ENCODE measurements around the gene BBS9.

Gene BBS9

GRCh38 chr7:33592718-33593117 is 463.4 kb downstream of the BBS9 start:
- H3K27ac ChIP-seq = no peak overlapping the region
- H2AFZ ChIP-seq (ENCODE audit: low read depth) = no peak overlapping the region
- H3K79me2 ChIP-seq (ENCODE audit: insufficient read depth, low read depth) = no peaks in the 10 kb centered on the region
- TF ChIP-seq, protein P1, sequence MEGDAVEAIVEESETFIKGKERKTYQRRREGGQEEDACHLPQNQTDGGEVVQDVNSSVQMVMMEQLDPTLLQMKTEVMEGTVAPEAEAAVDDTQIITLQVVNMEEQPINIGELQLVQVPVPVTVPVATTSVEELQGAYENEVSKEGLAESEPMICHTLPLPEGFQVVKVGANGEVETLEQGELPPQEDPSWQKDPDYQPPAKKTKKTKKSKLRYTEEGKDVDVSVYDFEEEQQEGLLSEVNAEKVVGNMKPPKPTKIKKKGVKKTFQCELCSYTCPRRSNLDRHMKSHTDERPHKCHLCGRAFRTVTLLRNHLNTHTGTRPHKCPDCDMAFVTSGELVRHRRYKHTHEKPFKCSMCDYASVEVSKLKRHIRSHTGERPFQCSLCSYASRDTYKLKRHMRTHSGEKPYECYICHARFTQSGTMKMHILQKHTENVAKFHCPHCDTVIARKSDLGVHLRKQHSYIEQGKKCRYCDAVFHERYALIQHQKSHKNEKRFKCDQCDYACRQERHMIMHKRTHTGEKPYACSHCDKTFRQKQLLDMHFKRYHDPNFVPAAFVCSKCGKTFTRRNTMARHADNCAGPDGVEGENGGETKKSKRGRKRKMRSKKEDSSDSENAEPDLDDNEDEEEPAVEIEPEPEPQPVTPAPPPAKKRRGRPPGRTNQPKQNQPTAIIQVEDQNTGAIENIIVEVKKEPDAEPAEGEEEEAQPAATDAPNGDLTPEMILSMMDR (conservative IDR thresholded peaks at IDR 0.05; ENCODE audit: low read depth, low read length) = no peak
- H4K20me1 ChIP-seq (ENCODE audit: insufficient read depth) = no peaks in the 10 kb centered on the region
- H3K9ac ChIP-seq = no peak overlapping the region
- no peaks in the 10 kb centered on the region for H3K27me3 ChIP-seq (ENCODE audit: insufficient read depth, low read depth)
- no peak overlapping the region for H3K4me2 ChIP-seq
- H3K36me3 ChIP-seq (ENCODE audit: insufficient read depth) = no peaks in the 10 kb centered on the region
- no peaks in the 10 kb centered on the region for H3K4me1 ChIP-seq (ENCODE audit: low read depth, poor library complexity, severe bottlenecking)
- no peak overlapping the region for H3K4me3 ChIP-seq (IDR thresholded peaks at IDR 0.05; ENCODE audit: insufficient read depth, low read depth, low read length)

DNA sequence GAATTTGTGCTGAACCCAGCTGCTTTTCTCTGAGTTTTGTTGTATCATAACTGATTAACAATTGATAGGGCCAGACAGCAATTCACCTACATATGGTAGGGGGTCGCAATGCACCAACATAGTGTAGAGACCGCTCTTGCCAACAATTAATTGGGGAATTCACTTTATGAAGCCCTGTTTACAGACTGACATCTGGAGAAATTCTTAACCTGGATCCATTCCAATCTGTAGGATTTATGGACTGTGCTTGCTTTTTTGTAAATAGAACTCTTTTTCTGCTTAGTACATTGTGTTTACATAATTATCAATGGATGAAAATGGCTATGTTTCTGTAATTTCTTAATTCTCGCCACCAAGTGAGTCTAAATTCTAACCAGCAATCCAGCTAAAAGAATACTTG is 464.2 kb downstream of the BBS9 start:
- no peak overlapping the region for H2AFZ ChIP-seq (ENCODE audit: low read depth)
- no peaks in the 10 kb centered on the region for H3K27me3 ChIP-seq (ENCODE audit: insufficient read depth, low read depth)
- no peaks in the 10 kb centered on the region for H3K79me2 ChIP-seq (ENCODE audit: insufficient read depth, low read depth)
- TF ChIP-seq, protein P1 (conservative IDR thresholded peaks at IDR 0.05; ENCODE audit: low read depth, low read length) = no peak
- H3K4me2 ChIP-seq = no peak overlapping the region
- H3K4me3 ChIP-seq (IDR thresholded peaks at IDR 0.05; ENCODE audit: insufficient read depth, low read depth, low read length) = no peak overlapping the region
- no peak overlapping the region for H3K27ac ChIP-seq
- H3K36me3 ChIP-seq (ENCODE audit: insufficient read depth) = no peaks in the 10 kb centered on the region
- H4K20me1 ChIP-seq (ENCODE audit: insufficient read depth) = no peaks in the 10 kb centered on the region
- H3K9ac ChIP-seq = no peak overlapping the region
- H3K4me1 ChIP-seq (ENCODE audit: low read depth, poor library complexity, severe bottlenecking) = no peaks in the 10 kb centered on the region

DNA sequence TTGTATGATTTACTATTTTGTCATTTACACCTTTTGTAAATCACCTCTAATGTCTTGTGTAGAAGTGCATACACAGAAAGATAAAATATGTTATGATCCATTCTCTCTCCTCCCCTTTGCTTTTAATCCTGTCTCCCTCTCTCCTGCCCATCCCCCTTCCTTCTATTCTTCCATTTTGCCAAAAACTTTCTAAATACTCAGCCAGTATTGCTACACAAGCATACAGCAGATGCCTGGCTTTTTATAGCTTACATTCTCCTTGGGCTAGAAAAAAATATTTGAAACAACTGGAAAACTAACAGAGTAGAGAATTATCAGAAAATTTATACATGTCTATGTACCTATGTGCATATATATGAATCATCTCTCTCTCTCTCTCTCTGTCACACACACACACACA is 467.3 kb downstream of the BBS9 start:
- Histone ChIP-seq H3K27ac (no peak overlapping the region), H3K4me1 (ENCODE audit: low read depth, poor library complexity, severe bottlenecking) (no peaks in the 10 kb centered on the region)

DNA sequence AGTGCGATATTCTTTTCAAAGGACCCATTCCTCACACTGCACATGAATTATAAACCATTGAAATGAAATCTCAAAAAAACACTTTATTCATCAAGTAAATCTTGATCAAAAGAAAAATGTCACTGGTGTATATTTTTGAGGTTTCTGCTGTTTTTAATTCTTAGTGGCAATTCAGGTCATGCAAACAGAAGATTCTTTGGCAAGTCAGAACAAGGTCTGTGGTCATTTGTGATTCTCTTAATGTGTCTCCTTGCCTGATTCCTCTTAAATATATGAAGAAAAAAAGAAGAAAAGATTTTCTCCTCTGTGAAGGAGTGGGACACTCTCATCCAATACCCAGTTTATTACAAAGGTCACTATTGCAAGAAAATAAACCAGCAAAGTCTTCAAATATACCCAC is 467.8 kb downstream of the BBS9 start:
- TF ChIP-seq, protein P1 (conservative IDR thresholded peaks at IDR 0.05; ENCODE audit: low read depth, low read length) = no peak
- H4K20me1 ChIP-seq (ENCODE audit: insufficient read depth) = no peaks in the 10 kb centered on the region
- no peak overlapping the region for H3K9ac ChIP-seq
- no peaks in the 10 kb centered on the region for H3K79me2 ChIP-seq (ENCODE audit: insufficient read depth, low read depth)
- no peaks in the 10 kb centered on the region for H3K27me3 ChIP-seq (ENCODE audit: insufficient read depth, low read depth)
- no peaks in the 10 kb centered on the region for H3K4me1 ChIP-seq (ENCODE audit: low read depth, poor library complexity, severe bottlenecking)
- H3K36me3 ChIP-seq (ENCODE audit: insufficient read depth) = no peaks in the 10 kb centered on the region
- no peak overlapping the region for H3K4me2 ChIP-seq
- no peak overlapping the region for H2AFZ ChIP-seq (ENCODE audit: low read depth)
- no peak overlapping the region for H3K4me3 ChIP-seq (IDR thresholded peaks at IDR 0.05; ENCODE audit: insufficient read depth, low read depth, low read length)
- no peak overlapping the region for H3K27ac ChIP-seq

More for the DNA sequence above, 467.3 kb downstream of the BBS9 start:
- no peak overlapping the region for H2AFZ ChIP-seq (ENCODE audit: low read depth)
- no peaks in the 10 kb centered on the region for H3K27me3 ChIP-seq (ENCODE audit: insufficient read depth, low read depth)
- H3K4me2 ChIP-seq = no peak overlapping the region
- H3K9ac ChIP-seq = no peak overlapping the region
- no peaks in the 10 kb centered on the region for H3K79me2 ChIP-seq (ENCODE audit: insufficient read depth, low read depth)
- no peak overlapping the region for H3K4me3 ChIP-seq (IDR thresholded peaks at IDR 0.05; ENCODE audit: insufficient read depth, low read depth, low read length)
- TF ChIP-seq, protein P1 (conservative IDR thresholded peaks at IDR 0.05; ENCODE audit: low read depth, low read length) = no peak
- H4K20me1 ChIP-seq (ENCODE audit: insufficient read depth) = no peaks in the 10 kb centered on the region
- H3K36me3 ChIP-seq (ENCODE audit: insufficient read depth) = no peaks in the 10 kb centered on the region

Data from KMS-11 (cell line).